H1 (cell line): ENCODE data around the gene TRIM77. TPM values are rescaled to one million over a fixed set of nuclear protein-coding genes. Genes with fewer than 3 reads are reported as not detected.
"Not testable (repeated sequence)": the region's sequence is repeated elsewhere in the genome, so short reads cannot be mapped to it uniquely, and the experiment has no call there.

ENCODE experiments used
- CTCF ChIA-PET: fragments of 300-600 bp; sonication (Branson Sonifier 250); formaldehyde crosslinking; loops from one replicate; lab custom pipeline; 2021; ENCODE audit not compliant: partially characterized antibody; lab: Charles Lee
- POLR2A ChIA-PET: fragments of 300-600 bp; sonication (Branson Sonifier 250); formaldehyde crosslinking; loops from one replicate; lab custom pipeline; 2021; ENCODE audit warnings: inconsistent platforms; ENCODE audit not compliant: partially characterized antibody; lab: Charles Lee
- DNase-seq, 2 experiments: peaks; one replicate each; pipeline versions ENCODE4 v3.0.0 to v3.0.0-alpha.2; 2010 to 2022; ENCODE audit warnings: low spot score in 2 of 2, low read depth in 1 of 2, mixed read lengths in 1 of 2
- FAIRE-seq: peaks from 2 replicates; lab custom pipeline; 2011; peaks lifted over from hg19 to GRCh38; lab: Jason Lieb, UNC
- H2AFZ ChIP-seq: 2 replicates; pipeline ENCODE4 v1.8.1; 2012; ENCODE audit warnings: low read length, inconsistent platforms
- H2AK5ac ChIP-seq: 2 replicates; pipeline ENCODE4 v1.6.1; 2013; ENCODE audit warnings: low read depth, low read length
- H2BK120ac ChIP-seq: replicated peaks from 2 replicates; pipeline ENCODE3; 2013; ENCODE audit warnings: low read depth, low read length, inconsistent platforms
- H2BK12ac ChIP-seq: 2 replicates; pipeline ENCODE4 v1.6.1; 2013; ENCODE audit warnings: low read depth, low read length
- H2BK15ac ChIP-seq: 2 replicates; pipeline ENCODE4 v1.6.1; 2013; ENCODE audit warnings: low read length
- H2BK20ac ChIP-seq: 2 replicates; pipeline ENCODE4 v1.6.1; 2013; ENCODE audit warnings: low read length
- H2BK5ac ChIP-seq: 2 replicates; pipeline ENCODE4 v1.6.1; 2013; ENCODE audit warnings: low read depth, low read length
- H3K14ac ChIP-seq: 2 replicates; pipeline ENCODE4 v1.6.1; 2013; ENCODE audit warnings: inconsistent platforms; ENCODE audit not compliant: insufficient read length
- H3K18ac ChIP-seq: 2 replicates; pipeline ENCODE4 v1.6.1; 2013; ENCODE audit warnings: low read length; ENCODE audit errors: extremely low read depth
- H3K23ac ChIP-seq: 2 replicates; pipeline ENCODE4 v1.6.1; 2013; ENCODE audit warnings: inconsistent platforms; ENCODE audit not compliant: insufficient read length
- H3K23me2 ChIP-seq: 2 replicates; pipeline ENCODE4 v1.6.1; 2013; ENCODE audit warnings: low read depth, low read length
- H3K27ac ChIP-seq: 2 replicates; pipeline ENCODE4 v1.6.1; 2011; ENCODE audit warnings: low read depth, low read length, inconsistent platforms
- H3K27me3 ChIP-seq, 4 experiments: replicated peaks in 1 of 4; 1 replicate in 1 of 4; 2 replicates in 3 of 4; pipeline versions ENCODE4 v1.6.1 to v1.8.1; 2011 to 2013; ENCODE audit warnings: low read length in 3 of 4, mild to moderate bottlenecking in 3 of 4, inconsistent platforms in 2 of 4, mixed read lengths in 2 of 4, moderate library complexity in 1 of 4; ENCODE audit not compliant: control insufficient read depth in 3 of 4, insufficient read depth in 3 of 4; ENCODE audit errors: extremely low read depth in 1 of 4
- H3K36me3 ChIP-seq, 4 experiments: 2 replicates each; pipeline versions ENCODE4 v1.6.1 to v1.8.1; 2011 to 2013; ENCODE audit warnings: mild to moderate bottlenecking in 4 of 4, low read length in 3 of 4, moderate library complexity in 2 of 4, control low read depth in 1 of 4, inconsistent platforms in 1 of 4; ENCODE audit not compliant: insufficient read depth in 4 of 4, control insufficient read depth in 2 of 4
- H3K4ac ChIP-seq: replicated peaks from 2 replicates; pipeline ENCODE3; 2013; ENCODE audit warnings: low read length, low read depth, mixed read lengths, inconsistent platforms; ENCODE audit not compliant: insufficient read length
- H3K4me1 ChIP-seq, 4 experiments: replicated peaks in 1 of 4; 1 replicate in 1 of 4; 2 replicates in 3 of 4; pipeline versions ENCODE4 v1.6.1 to v1.8.1; 2011 to 2013; ENCODE audit warnings: low read length in 3 of 4, inconsistent platforms in 2 of 4, mixed read lengths in 1 of 4; ENCODE audit not compliant: insufficient read depth in 4 of 4, control insufficient read depth in 3 of 4
- H3K4me2 ChIP-seq, 2 experiments: 2 replicates each; pipeline versions ENCODE4 v1.6.1 to v1.8.1; 2011 to 2013; ENCODE audit warnings: low read depth in 2 of 2, low read length in 2 of 2, control low read depth in 1 of 2, inconsistent platforms in 1 of 2, mild to moderate bottlenecking in 1 of 2; ENCODE audit not compliant: insufficient read depth in 1 of 2
- H3K4me3 ChIP-seq, 4 experiments: fragments of 200-600, 300-600 bp in 1 of 4; sonication (generic), shearing (Covaris generic), sonication (Bioruptor Twin) in 1 of 4; 2 replicates each; pipeline versions ENCODE4 v1.5.1 to v1.8.1; 2011 to 2016; ENCODE audit warnings: low read length in 4 of 4, low read depth in 3 of 4, control low read depth in 2 of 4, inconsistent platforms in 2 of 4, mild to moderate bottlenecking in 2 of 4, mixed read lengths in 1 of 4, moderate library complexity in 1 of 4; ENCODE audit not compliant: insufficient read depth in 2 of 4; ENCODE audit errors: extremely low read depth in 1 of 4
- H3K56ac ChIP-seq: replicated peaks from 2 replicates; pipeline ENCODE3; 2013; ENCODE audit warnings: low read depth, mild to moderate bottlenecking, mixed read lengths, low read length, inconsistent platforms; ENCODE audit not compliant: insufficient read length
- H3K79me1 ChIP-seq: 2 replicates; pipeline ENCODE4 v1.6.1; 2013; ENCODE audit warnings: low read depth, low read length, control low read depth
- H3K79me2 ChIP-seq, 2 experiments: 2 replicates each; pipeline versions ENCODE4 v1.6.1 to v1.8.1; 2012 to 2013; ENCODE audit warnings: low read length in 2 of 2, mild to moderate bottlenecking in 2 of 2, inconsistent platforms in 1 of 2; ENCODE audit not compliant: insufficient read depth in 2 of 2, control insufficient read depth in 1 of 2
- H3K9ac ChIP-seq, 4 experiments: replicated peaks in 1 of 4; 1 replicate in 1 of 4; 2 replicates in 3 of 4; pipeline versions ENCODE4 v1.6.1 to v1.8.1; 2011 to 2013; ENCODE audit warnings: low read depth in 3 of 4, low read length in 3 of 4, control low read depth in 2 of 4, mild to moderate bottlenecking in 2 of 4, moderate library complexity in 2 of 4, inconsistent platforms in 1 of 4; ENCODE audit errors: extremely low read depth in 1 of 4
- H3K9me3 ChIP-seq, 2 experiments: 2 replicates each; pipeline versions ENCODE4 v1.6.1 to v1.8.1; 2012 to 2013; ENCODE audit warnings: mild to moderate bottlenecking in 2 of 2, moderate library complexity in 2 of 2, control low read depth in 1 of 2, inconsistent platforms in 1 of 2, low read depth in 1 of 2, low read length in 1 of 2, mixed read lengths in 1 of 2; ENCODE audit not compliant: insufficient read depth in 2 of 2
- H4K20me1 ChIP-seq, 2 experiments: replicated peaks in 1 of 2; 2 replicates each; pipeline versions ENCODE3 to v1.8.1; 2011 to 2013; ENCODE audit warnings: inconsistent platforms in 2 of 2, low read length in 2 of 2, mild to moderate bottlenecking in 1 of 2; ENCODE audit not compliant: insufficient read depth in 2 of 2, control insufficient read depth in 1 of 2
- H4K5ac ChIP-seq: 2 replicates; pipeline ENCODE4 v1.6.1; 2013; ENCODE audit warnings: low read length, low read depth, mixed read lengths, inconsistent platforms; ENCODE audit not compliant: insufficient read length
- H4K8ac ChIP-seq: 2 replicates; pipeline ENCODE4 v1.8.0; 2013; ENCODE audit warnings: mild to moderate bottlenecking, moderate library complexity, low read length, inconsistent platforms; ENCODE audit not compliant: insufficient read depth; ENCODE audit errors: extremely low read depth
- H4K91ac ChIP-seq: replicated peaks from 2 replicates; pipeline ENCODE3; 2013; ENCODE audit warnings: low read length, mixed read lengths, inconsistent platforms; ENCODE audit not compliant: insufficient read length
- WGBS, 2 experiments: shearing (Covaris generic) in 1 of 2; methylation state at CpG; one replicate each; pipeline versions ENCODE4 v1.1.6 to v1.1.7; 2013 to 2015; ENCODE audit warnings: low lambda C conversion rate in 2 of 2, mixed read lengths in 2 of 2, inconsistent platforms in 1 of 2, low coverage in 1 of 2, missing lambda C conversion rate in 1 of 2; ENCODE audit not compliant: insufficient replicate concordance in 2 of 2, insufficient coverage in 1 of 2, insufficient read length in 1 of 2; ENCODE audit errors: extremely low coverage in 1 of 2, missing lambda C conversion rate in 1 of 2; 5-methylcytosine and 5-hydroxymethylcytosine counted together
- polyA plus RNA-seq, 7 experiments: library from polyadenylated mRNA; depleted of rRNA in 3 of 7; stranded (reverse) in 5 of 7; unstranded in 2 of 7; fragments of >200 nt in 5 of 7; fragments of 200-250 nt in 2 of 7; gene quantifications; 1 replicate in 5 of 7; 2 replicates in 1 of 7; 4 replicates in 1 of 7; pipeline versions ENCODE4 v1.2.1 to v1.2.3, GENCODE V29; 2011 to 2013; ENCODE audit warnings: missing spikeins in 2 of 7, mixed read lengths in 2 of 7
- total RNA-seq: library from RNA; stranded (reverse); fragmentation: NEBNext Ultra II Directional; extraction: Animal tissue kit (Norgen Biotek cat#: 25700); gene quantifications from 2 replicates; pipeline ENCODE4 v1.2.1, GENCODE V29; 2021

The TRIM77 gene
- total and polyA plus RNA-seq, 2 of the 8 experiments (the other 6 are each of a cell fraction or from before 2014, with no cell fraction given) = not detected

DNA sequence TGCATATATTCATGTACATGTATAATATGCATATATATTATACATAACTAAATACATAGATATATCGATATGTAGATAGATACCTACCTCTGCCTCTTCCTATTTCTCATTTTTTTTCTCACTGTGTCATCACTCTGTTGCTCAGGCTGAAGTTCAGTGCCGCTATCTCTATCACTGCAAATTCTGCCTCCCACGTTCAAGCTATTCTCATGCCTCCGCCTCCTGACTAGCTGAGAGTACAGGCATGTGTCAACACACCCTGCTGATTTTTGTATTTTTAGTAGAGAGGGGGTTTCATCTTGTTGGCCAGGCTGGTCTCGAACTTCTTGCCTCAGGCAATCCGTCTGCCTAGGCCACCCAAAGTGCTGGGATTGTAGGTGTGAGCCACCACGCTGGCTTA is 31.3 kb downstream of the TRIM77 start:
- H2BK120ac ChIP-seq, H3K4me3 ChIP-seq, H3K27me3 ChIP-seq, H3K14ac ChIP-seq, H3K79me2 ChIP-seq, H3K9me3 ChIP-seq, H3K4me2 ChIP-seq, H3K36me3 ChIP-seq, H3K4ac ChIP-seq, H2BK15ac ChIP-seq, H2BK20ac ChIP-seq, H4K5ac ChIP-seq, H2BK12ac ChIP-seq, H2AK5ac ChIP-seq, H2AFZ ChIP-seq, H3K27ac ChIP-seq, H3K79me1 ChIP-seq, FAIRE-seq, H2BK5ac ChIP-seq, H4K91ac ChIP-seq, H3K4me1 ChIP-seq, POLR2A ChIA-PET, H3K23ac ChIP-seq, H3K23me2 ChIP-seq, H3K9ac ChIP-seq, H3K18ac ChIP-seq, H4K20me1 ChIP-seq, H4K8ac ChIP-seq, DNase-seq, CTCF ChIA-PET, H3K56ac ChIP-seq: not testable (repeated sequence)
- WGBS, 2 experiments = 93% methylated on average over 7 of the region's 7 CpGs; no CpG with 5 or more reads in 1 of the 2 experiments

DNA sequence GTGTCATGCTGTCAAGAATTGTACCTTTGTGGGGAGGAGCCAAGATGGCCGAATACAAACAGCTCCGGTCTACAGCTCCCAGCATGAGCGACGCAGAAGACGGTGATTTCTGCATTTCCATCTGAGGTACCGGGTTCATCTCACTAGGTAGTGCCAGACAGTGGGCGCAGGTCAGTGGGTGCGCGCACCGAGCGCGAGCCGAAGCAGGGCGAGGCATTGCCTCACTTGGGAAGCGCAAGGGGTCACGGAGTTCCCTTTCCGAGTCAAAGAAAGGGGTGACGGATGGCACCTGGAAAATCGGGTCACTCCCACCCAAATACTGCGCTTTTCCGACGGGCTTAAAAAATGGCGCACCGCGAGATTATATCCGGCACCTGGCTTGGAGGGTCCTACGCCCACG is 34.1 kb downstream of the TRIM77 start:
- 0 out of 2 replicates have a peak overlapping the region, but pooled peaks have one; percentile 68 for H2BK12ac ChIP-seq
- POLR2A ChIA-PET, H3K4me1 ChIP-seq, H4K5ac ChIP-seq, H3K14ac ChIP-seq, H2AFZ ChIP-seq, FAIRE-seq, H3K36me3 ChIP-seq, H3K4ac ChIP-seq, H3K4me3 ChIP-seq, H2BK5ac ChIP-seq, CTCF ChIA-PET, H3K18ac ChIP-seq, H3K9me3 ChIP-seq, H3K79me2 ChIP-seq, H2BK15ac ChIP-seq, H2BK20ac ChIP-seq, H3K9ac ChIP-seq, H2BK120ac ChIP-seq, H3K79me1 ChIP-seq, H3K23me2 ChIP-seq, H3K23ac ChIP-seq, H3K4me2 ChIP-seq, H3K27ac ChIP-seq, H3K27me3 ChIP-seq, H4K20me1 ChIP-seq, H2AK5ac ChIP-seq, H4K91ac ChIP-seq, H3K56ac ChIP-seq: not testable (repeated sequence)
- DNase-seq = peak in 1 of 2 experiments; percentile 50
- 96% methylated on average over 18 of the region's 28 CpGs; no CpG with 5 or more reads in 1 of the 2 experiments for WGBS, 2 experiments
- H4K8ac ChIP-seq = peak overlapping the region; percentile 89; the same call in 1 of the 2 replicates
